Skeletal muscle tissue (tissue), 4 donors: Measurements from ENCODE around the gene FAM156A. TPM values are rescaled to one million over a fixed set of nuclear protein-coding genes. Genes with fewer than 3 reads are reported as not detected.
"Not testable (repeated sequence)": the region's sequence is repeated elsewhere in the genome, so short reads cannot be mapped to it uniquely, and the experiment has no call there.

Experiments
- H3K27ac ChIP-seq: one replicate; pipeline ENCODE4 v1.7.0; 2013; ENCODE audit warnings: mild to moderate bottlenecking, low read depth, low read length, inconsistent platforms
- H3K27me3 ChIP-seq, 3 donors: one replicate each; pipeline ENCODE4 v1.7.0; 2013; ENCODE audit warnings: low read length in 3 of 3; ENCODE audit not compliant: control insufficient read depth in 3 of 3, insufficient read depth in 3 of 3
- H3K36me3 ChIP-seq, 3 donors: one replicate each; pipeline ENCODE4 v1.7.0; 2013; ENCODE audit warnings: low read length in 3 of 3; ENCODE audit not compliant: control insufficient read depth in 3 of 3, insufficient read depth in 3 of 3
- H3K4me1 ChIP-seq, 3 donors: one replicate each; pipeline ENCODE4 v1.7.0; 2013; ENCODE audit warnings: low read length in 3 of 3, mild to moderate bottlenecking in 3 of 3; ENCODE audit not compliant: control insufficient read depth in 3 of 3, insufficient read depth in 3 of 3
- H3K4me3 ChIP-seq, 3 donors: one replicate each; pipeline ENCODE4 v1.7.0; 2013; ENCODE audit warnings: low read length in 3 of 3
- H3K9ac ChIP-seq, 3 donors: one replicate each; pipeline ENCODE4 v1.7.0; 2013; ENCODE audit warnings: low read length in 3 of 3, mild to moderate bottlenecking in 3 of 3, moderate library complexity in 2 of 3, low read depth in 1 of 3
- H3K9me3 ChIP-seq, 3 donors: one replicate each; pipeline ENCODE4 v1.7.0; 2013; ENCODE audit warnings: low read length in 3 of 3; ENCODE audit not compliant: control insufficient read depth in 3 of 3
- total RNA-seq: library from RNA; depleted of rRNA; stranded (reverse); fragments of >200 nt; gene quantifications from one replicate; pipeline ENCODE4 v1.2.3, GENCODE V29; 2014
- donor health status: Osteomylitis.

The FAM156A gene
- 3.7 TPM for total RNA-seq

GRCh38 chrX:52958113-52958959, at the start of gene FAM156A:
FAM156A (minus strand) TSS chrX:52958518; CDS start chrX:52948588, 9,930 bp downstream.
- not testable (repeated sequence) for H3K4me1 ChIP-seq, H3K27ac ChIP-seq, H3K36me3 ChIP-seq, H3K9me3 ChIP-seq, H3K9ac ChIP-seq, H3K27me3 ChIP-seq, H3K4me3 ChIP-seq

GRCh38 chrX:53005327-53005726, 47.0 kb upstream of the FAM156A start:
- Histone ChIP-seq H3K9ac (no peak overlapping the region), H3K4me1 (peaks cover 7 to 15% (median 8%) of the 10 kb centered on the region in 3 donors), H3K27me3 (peaks cover 0 to 3% (median 0%) of the 10 kb centered on the region in 3 donors), H3K27ac (no peak overlapping the region), H3K9me3 (no peaks in the 10 kb centered on the region), H3K36me3 (no peaks in the 10 kb centered on the region), H3K4me3 (no peak overlapping the region)

GRCh38 chrX:53004811-53005210, 46.5 kb upstream of the FAM156A start:
- Histone ChIP-seq H3K27me3 (peaks cover 0 to 3% (median 0%) of the 10 kb centered on the region in 3 donors), H3K4me1 (peaks cover 7 to 15% (median 8%) of the 10 kb centered on the region in 3 donors), H3K36me3 (no peaks in the 10 kb centered on the region), H3K9ac (no peak overlapping the region), H3K9me3 (no peaks in the 10 kb centered on the region), H3K4me3 (no peak overlapping the region), H3K27ac (peak overlapping the region; percentile 5)

- Histone ChIP-seq H3K4me1 (peaks cover 7 to 15% (median 8%) of the 10 kb centered on the region in 3 donors), H3K27me3 (peaks cover 0 to 9% (median 0%) of the 10 kb centered on the region in 3 donors), H3K9ac (no peak overlapping the region), H3K36me3 (no peaks in the 10 kb centered on the region), H3K4me3 (peak overlapping the region in 1 of 3 donors; percentile 23), H3K27ac (peak overlapping the region; percentile 5), H3K9me3 (no peaks in the 10 kb centered on the region)
Measured at GRCh38 chrX:53004038-53004437, 45.7 kb upstream of the FAM156A start.

GRCh38 chrX:53003111-53003510, 44.8 kb upstream of the FAM156A start:
- H3K9me3 ChIP-seq = no peaks in the 10 kb centered on the region
- no peak overlapping the region for H3K27ac ChIP-seq
- H3K27me3 ChIP-seq = peaks cover 0 to 12% (median 0%) of the 10 kb centered on the region in 3 donors
- no peak overlapping the region for H3K4me3 ChIP-seq
- H3K9ac ChIP-seq = no peak overlapping the region
- no peaks in the 10 kb centered on the region for H3K36me3 ChIP-seq
- H3K4me1 ChIP-seq = peaks cover 7 to 15% (median 8%) of the 10 kb centered on the region in 3 donors

- Histone ChIP-seq H3K27me3 (peaks cover 0 to 12% (median 0%) of the 10 kb centered on the region in 3 donors), H3K36me3 (no peaks in the 10 kb centered on the region), H3K9me3 (no peaks in the 10 kb centered on the region), H3K27ac (no peak overlapping the region), H3K4me3 (no peak overlapping the region), H3K9ac (no peak overlapping the region), H3K4me1 (peaks cover 7 to 15% (median 8%) of the 10 kb centered on the region in 3 donors)
Measured at GRCh38 chrX:53001958-53002357, 43.6 kb upstream of the FAM156A start.

- H3K9ac ChIP-seq = no peak overlapping the region
- H3K4me3 ChIP-seq = no peak overlapping the region
- no peak overlapping the region for H3K27ac ChIP-seq
- peaks cover 0 to 16% (median 0%) of the 10 kb centered on the region in 3 donors for H3K27me3 ChIP-seq
- peaks cover 11 to 20% (median 13%) of the 10 kb centered on the region in 3 donors for H3K4me1 ChIP-seq
- no peaks in the 10 kb centered on the region for H3K36me3 ChIP-seq
- H3K9me3 ChIP-seq = no peaks in the 10 kb centered on the region
Measured at GRCh38 chrX:53000447-53001135, 42.3 kb upstream of the FAM156A start.

- H3K9ac ChIP-seq = peak overlapping the region; percentile 75 to 95 (median 93)
- peaks cover 0 to 13% (median 0%) of the 10 kb centered on the region in 3 donors for H3K27me3 ChIP-seq
- H3K4me3 ChIP-seq = peak overlapping the region; percentile 87 to 95 (median 92)
- no peaks in the 10 kb centered on the region for H3K9me3 ChIP-seq
- H3K27ac ChIP-seq = peak overlapping the region; percentile 92
- no peaks in the 10 kb centered on the region for H3K36me3 ChIP-seq
- H3K4me1 ChIP-seq = peaks cover 8 to 14% (median 12%) of the 10 kb centered on the region in 3 donors
Measured at GRCh38 chrX:52995987-52996331, 37.6 kb upstream of the FAM156A start.

- Histone ChIP-seq H3K27me3 (peaks cover 0 to 13% (median 0%) of the 10 kb centered on the region in 3 donors), H3K4me3 (peak overlapping the region; percentile 87 to 95 (median 92)), H3K9me3 (no peaks in the 10 kb centered on the region), H3K27ac (peak overlapping the region; percentile 92), H3K4me1 (peaks cover 8 to 14% (median 12%) of the 10 kb centered on the region in 3 donors), H3K36me3 (no peaks in the 10 kb centered on the region), H3K9ac (peak overlapping the region; percentile 90 to 95 (median 93))
Measured at GRCh38 chrX:52995135-52995986, 37.0 kb upstream of the FAM156A start.
